BJ (cell line): ENCODE results near the gene PCAT7. TPM values are rescaled to one million over a fixed set of nuclear protein-coding genes. Genes with fewer than 3 reads are reported as not detected.

ENCODE experiments used
- CTCF ChIA-PET: fragments of 350-600 bp; formaldehyde crosslinking; extraction: SDS; loops from one replicate; lab custom pipeline; 2021; ENCODE audit warnings: antibody characterized with exemption, inconsistent platforms; lab: Yijun Ruan, JAX
- POLR2A ChIA-PET: fragments of 300-600 bp; sonication (Branson Sonifier 250); formaldehyde crosslinking; extraction: SDS; loops from one replicate; lab custom pipeline; 2021; ENCODE audit warnings: antibody characterized with exemption; lab: Charles Lee
- DNase-seq: peaks from one replicate; pipeline ENCODE4 v3.0.0-alpha.2; 2011; ENCODE audit warnings: low read depth
- H3K27me3 ChIP-seq: 2 replicates; pipeline ENCODE4 v1.6.0; 2011; ENCODE audit warnings: low read length; ENCODE audit not compliant: control insufficient read depth, insufficient read depth
- H3K36me3 ChIP-seq: 2 replicates; pipeline ENCODE4 v1.5.1; 2011; ENCODE audit warnings: low read length; ENCODE audit not compliant: control insufficient read depth, insufficient read depth
- H3K4me3 ChIP-seq: 2 replicates; pipeline ENCODE4 v1.5.1; 2011; ENCODE audit warnings: low read depth, mild to moderate bottlenecking, control low read depth, low read length
- polyA plus RNA-seq: library from polyadenylated mRNA; depleted of rRNA; stranded (reverse); fragments of >200 nt; gene quantifications from 2 replicates; pipeline ENCODE4 v1.2.3, GENCODE V29; 2011
- TF ChIP-seq, protein P1 (sequence below): IDR thresholded peaks from 2 replicates; pipeline ENCODE4 v1.5.1; 2011; ENCODE audit warnings: low read depth, mild to moderate bottlenecking, control low read depth, inconsistent platforms, low read length, moderate library complexity; ENCODE audit not compliant: insufficient read depth

Gene PCAT7
- polyA plus RNA-seq, 1 experiment: 0.04 TPM

GRCh38 chr9:94514722-94515121, 40.2 kb upstream of the PCAT7 start:
- TF ChIP-seq, protein P1, sequence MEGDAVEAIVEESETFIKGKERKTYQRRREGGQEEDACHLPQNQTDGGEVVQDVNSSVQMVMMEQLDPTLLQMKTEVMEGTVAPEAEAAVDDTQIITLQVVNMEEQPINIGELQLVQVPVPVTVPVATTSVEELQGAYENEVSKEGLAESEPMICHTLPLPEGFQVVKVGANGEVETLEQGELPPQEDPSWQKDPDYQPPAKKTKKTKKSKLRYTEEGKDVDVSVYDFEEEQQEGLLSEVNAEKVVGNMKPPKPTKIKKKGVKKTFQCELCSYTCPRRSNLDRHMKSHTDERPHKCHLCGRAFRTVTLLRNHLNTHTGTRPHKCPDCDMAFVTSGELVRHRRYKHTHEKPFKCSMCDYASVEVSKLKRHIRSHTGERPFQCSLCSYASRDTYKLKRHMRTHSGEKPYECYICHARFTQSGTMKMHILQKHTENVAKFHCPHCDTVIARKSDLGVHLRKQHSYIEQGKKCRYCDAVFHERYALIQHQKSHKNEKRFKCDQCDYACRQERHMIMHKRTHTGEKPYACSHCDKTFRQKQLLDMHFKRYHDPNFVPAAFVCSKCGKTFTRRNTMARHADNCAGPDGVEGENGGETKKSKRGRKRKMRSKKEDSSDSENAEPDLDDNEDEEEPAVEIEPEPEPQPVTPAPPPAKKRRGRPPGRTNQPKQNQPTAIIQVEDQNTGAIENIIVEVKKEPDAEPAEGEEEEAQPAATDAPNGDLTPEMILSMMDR: no peak
- ChIA-PET POLR2A (no interaction called here), CTCF (interaction anchor here (1.0 kb wide), 1 partner anchor 23 kb away, joined by 3 read pairs; no protein-coding TSS in a partner anchor)
- H3K27me3 ChIP-seq: no peaks in the 10 kb centered on the region; the same call in 1 of the 2 replicates
- no peaks in the 10 kb centered on the region for H3K36me3 ChIP-seq
- DNase-seq: no peak
- no peak overlapping the region for H3K4me3 ChIP-seq

- DNase-seq: no peak
- no peak overlapping the region for H3K4me3 ChIP-seq
- H3K27me3 ChIP-seq: no peaks in the 10 kb centered on the region
- TF ChIP-seq, protein P1: no peak
- ChIA-PET POLR2A (no interaction called here), CTCF (no interaction called here)
- no peaks in the 10 kb centered on the region for H3K36me3 ChIP-seq
These were observed 37.6 kb upstream of the PCAT7 start for GRCh38 chr9:94517254-94517653.

DNA sequence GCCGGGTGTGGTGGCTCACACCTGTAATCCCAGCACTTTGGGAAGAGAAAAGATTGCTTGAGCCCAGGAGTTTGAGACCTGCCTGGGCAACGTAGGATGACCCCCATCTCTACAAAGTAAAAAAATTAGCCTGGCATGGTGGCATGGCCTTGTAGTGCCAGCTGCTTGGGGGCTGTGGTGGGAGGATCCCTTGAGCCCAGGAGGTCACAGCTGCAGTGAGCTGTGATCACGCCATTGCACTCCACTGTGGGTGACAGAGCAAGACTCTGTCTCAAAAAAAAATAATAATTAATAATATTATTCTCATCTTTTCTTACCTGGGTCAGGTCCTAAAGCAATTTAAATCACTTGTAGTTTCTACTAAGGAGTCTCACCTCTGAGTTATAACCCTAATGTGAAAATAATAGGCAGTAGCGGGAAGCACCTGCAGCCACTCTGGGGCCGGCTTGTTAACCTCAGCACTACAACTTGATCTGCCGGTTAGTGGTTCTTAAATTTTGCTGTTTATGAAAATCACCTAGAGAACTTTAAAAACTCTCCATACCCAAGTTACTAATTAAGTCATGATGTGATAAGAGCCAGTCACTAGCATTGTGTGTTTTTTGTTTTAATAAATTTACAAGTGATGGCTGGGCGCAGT, 29.4 kb upstream of the PCAT7 start:
- no peaks in the 10 kb centered on the region for H3K36me3 ChIP-seq
- POLR2A ChIA-PET: no interaction called here
- no peak for DNase-seq
- CTCF ChIA-PET: no interaction called here
- no peak overlapping the region for H3K4me3 ChIP-seq
- TF ChIP-seq, protein P1: no peak
- H3K27me3 ChIP-seq: no peaks in the 10 kb centered on the region

DNA sequence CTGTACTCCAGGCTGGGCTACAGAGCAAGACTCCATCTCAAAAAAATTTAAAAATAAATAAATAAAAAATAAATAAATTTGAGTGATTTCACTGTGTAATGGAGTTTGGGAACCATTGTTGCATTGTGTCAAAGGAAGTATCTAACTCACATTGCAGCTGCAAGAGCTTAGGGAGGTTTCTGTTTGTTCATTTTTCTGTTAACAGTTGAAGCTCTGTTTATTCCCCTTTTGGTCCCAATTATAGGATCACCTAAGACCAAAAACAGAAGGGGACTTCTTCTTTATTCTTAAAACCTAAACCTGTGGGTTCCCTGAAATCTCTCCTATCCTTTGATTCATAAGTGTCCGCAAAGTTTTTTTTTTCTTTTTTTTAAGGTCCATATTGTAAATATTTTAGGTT, 28.6 kb upstream of the PCAT7 start:
- Histone ChIP-seq H3K27me3 (no peaks in the 10 kb centered on the region), H3K4me3 (no peak overlapping the region), H3K36me3 (no peaks in the 10 kb centered on the region)
- DNase-seq: no peak
- TF ChIP-seq, protein P1: no peak
- POLR2A ChIA-PET: no interaction called here
- CTCF ChIA-PET: interaction anchor here (0.6 kb wide), 1 partner anchor 63 kb away, joined by 3 read pairs; no protein-coding TSS in a partner anchor

GRCh38 chr9:94526951-94527350, 27.9 kb upstream of the PCAT7 start:
- H3K36me3 ChIP-seq: no peaks in the 10 kb centered on the region
- H3K4me3 ChIP-seq: no peak overlapping the region
- no peak for DNase-seq
- TF ChIP-seq, protein P1: no peak
- ChIA-PET POLR2A (no interaction called here), CTCF (no interaction called here)
- no peaks in the 10 kb centered on the region for H3K27me3 ChIP-seq
